T-cell (primary cell): Measurements from ENCODE around the gene LRRC71. TPM values are rescaled to one million over a fixed set of nuclear protein-coding genes. Genes with fewer than 3 reads are reported as not detected.

Source experiments
- ATAC-seq, 4 experiments: fragments of 200-7000 bp in 3 of 4; fragments of 150-1000 bp in 1 of 4; cut with Tn5 transposase; replicated peaks in 1 of 4; 1 replicate in 3 of 4; 2 replicates in 1 of 4; pipeline ENCODE4 v1.10.0; 2021; ENCODE audit warnings: moderate library complexity in 3 of 4, mild to moderate bottlenecking in 2 of 4, moderate number of reproducible peaks in 1 of 4
- CTCF ChIA-PET, 2 donors: fragments of 300-600 bp; sonication (Branson Sonifier 250); formaldehyde crosslinking; loops; one replicate each; lab custom pipeline; 2022; ENCODE audit warnings: antibody characterized with exemption in 2 of 2; lab: Charles Lee
- POLR2A ChIA-PET, 2 donors: fragments of 300-600 bp; sonication (Branson Sonifier 250); formaldehyde crosslinking; loops; one replicate each; lab custom pipeline; 2022; ENCODE audit warnings: antibody characterized with exemption in 2 of 2; lab: Charles Lee
- DNase-seq, 35 experiments: peaks; one replicate each; pipeline versions ENCODE4 v3.0.0 to v3.0.0-alpha.2; 2013 to 2023
- H3K27ac ChIP-seq: one replicate; pipeline ENCODE4 v1.5.1; 2013; ENCODE audit warnings: low read length
- H3K27me3 ChIP-seq, 2 experiments: replicated peaks in 1 of 2; 1 replicate in 1 of 2; 2 replicates in 1 of 2; pipeline versions ENCODE4 v1.6.1 to v1.7.0; 2013; ENCODE audit warnings: low read length in 1 of 2, mixed read lengths in 1 of 2; ENCODE audit not compliant: control insufficient read depth in 2 of 2, insufficient read depth in 2 of 2; ENCODE audit errors: extremely low read depth in 1 of 2
- H3K36me3 ChIP-seq, 2 donors: 1 replicate in 1 of 2; 2 replicates in 1 of 2; pipeline versions ENCODE4 v1.6.1 to v1.7.0; 2013; ENCODE audit warnings: low read length in 1 of 2; ENCODE audit not compliant: control insufficient read depth in 2 of 2, insufficient read depth in 1 of 2; ENCODE audit errors: extremely low read depth in 1 of 2
- H3K4me1 ChIP-seq, 2 experiments: 1 replicate in 1 of 2; 2 replicates in 1 of 2; pipeline versions ENCODE4 v1.6.1 to v1.7.0; 2013; ENCODE audit warnings: low read length in 2 of 2, mixed read lengths in 1 of 2; ENCODE audit not compliant: insufficient read depth in 2 of 2, control insufficient read depth in 1 of 2; ENCODE audit errors: extremely low read depth in 1 of 2
- H3K4me3 ChIP-seq, 2 donors: 1 replicate in 1 of 2; 2 replicates in 1 of 2; pipeline versions ENCODE4 v1.5.1 to v1.7.0; 2013; ENCODE audit warnings: mild to moderate bottlenecking in 2 of 2, low read length in 1 of 2, moderate library complexity in 1 of 2; ENCODE audit not compliant: control insufficient read depth in 1 of 2; ENCODE audit errors: extremely low read depth in 1 of 2
- H3K9me3 ChIP-seq: 2 replicates; pipeline ENCODE4 v1.7.0; 2013
- H3K27ac Mint-ChIP-seq, 2 donors: one replicate each; pipeline ENCODE4 v1.8.0; 2020 to 2021; ENCODE audit warnings: mild to moderate bottlenecking in 2 of 2, mixed read lengths in 2 of 2
- H3K27me3 Mint-ChIP-seq, 2 donors: one replicate each; pipeline ENCODE4 v1.8.0; 2021 to 2022; ENCODE audit warnings: mixed read lengths in 2 of 2
- H3K36me3 Mint-ChIP-seq: one replicate; pipeline ENCODE4 v1.8.0; 2021; ENCODE audit warnings: mixed read lengths
- H3K4me1 Mint-ChIP-seq, 3 donors: one replicate each; pipeline ENCODE4 v1.8.0; 2020 to 2022; ENCODE audit warnings: mixed read lengths in 3 of 3, mild to moderate bottlenecking in 1 of 3
- H3K4me3 Mint-ChIP-seq, 3 donors: one replicate each; pipeline ENCODE4 v1.8.0; 2020 to 2022; ENCODE audit warnings: mild to moderate bottlenecking in 3 of 3, mixed read lengths in 3 of 3, moderate library complexity in 3 of 3
- H3K9me3 Mint-ChIP-seq, 3 donors: one replicate each; pipeline ENCODE4 v1.8.0; 2020 to 2022; ENCODE audit warnings: mixed read lengths in 3 of 3
- WGBS: methylation state at CpG from one replicate; pipeline ENCODE4 v1.1.5; 2013; ENCODE audit warnings: missing lambda C conversion rate; ENCODE audit not compliant: insufficient coverage; 5-methylcytosine and 5-hydroxymethylcytosine counted together
- total RNA-seq, 35 experiments: library from RNA in 6 of 35; stranded (reverse) in 6 of 35; fragments of 120-200 nt in 1 of 35; gene quantifications; one replicate each; pipeline versions ENCODE4 v1.2.1 to v1.2.4 and lab custom pipeline; 2013 to 2026

Gene LRRC71
- total RNA-seq, 5 donors from 2014 or later (not counting 1 experiment from before 2014, with no cell fraction given): not detected

GRCh38 chr1:156928043-156928602 lies 7.7 kb downstream of the LRRC71 start:
- ATAC-seq (peak in 1 of 4 experiments; percentile 30), DNase-seq (no peak)
- H3K36me3 ChIP-seq: no peaks in the 10 kb centered on the region
- no peaks in the 10 kb centered on the region for H3K36me3 Mint-ChIP-seq
- H3K27ac ChIP-seq: no peak overlapping the region
- ChIA-PET CTCF (interaction anchor here (0.6 to 1.3 kb wide), 6 partner anchors 10 to 243 kb away, joined by 3 to 6 read pairs (median 3); partner anchors contain the start of gene PEAR1 (in 1 of the 2)), POLR2A (no interaction called here)
- peak overlapping the region in 1 of 2 donors; percentile 39 for H3K27ac Mint-ChIP-seq
- no peak overlapping the region for H3K4me3 ChIP-seq
- no peaks in the 10 kb centered on the region for H3K9me3 ChIP-seq
- H3K4me3 Mint-ChIP-seq: peak overlapping the region; percentile 24 to 67 (median 36)
- peaks cover 0 to 24% of the 10 kb centered on the region in 2 experiments for H3K4me1 ChIP-seq
- H3K27me3 Mint-ChIP-seq: peaks cover 57 to 87% of the 10 kb centered on the region in 2 donors
- no CpG with 5 or more reads among the region's 4 CpGs for WGBS
- H3K4me1 Mint-ChIP-seq: peaks cover 16 to 39% (median 26%) of the 10 kb centered on the region in 3 donors
- no peaks in the 10 kb centered on the region for H3K9me3 Mint-ChIP-seq
- peaks cover 7 to 87% of the 10 kb centered on the region in 2 experiments for H3K27me3 ChIP-seq

DNA sequence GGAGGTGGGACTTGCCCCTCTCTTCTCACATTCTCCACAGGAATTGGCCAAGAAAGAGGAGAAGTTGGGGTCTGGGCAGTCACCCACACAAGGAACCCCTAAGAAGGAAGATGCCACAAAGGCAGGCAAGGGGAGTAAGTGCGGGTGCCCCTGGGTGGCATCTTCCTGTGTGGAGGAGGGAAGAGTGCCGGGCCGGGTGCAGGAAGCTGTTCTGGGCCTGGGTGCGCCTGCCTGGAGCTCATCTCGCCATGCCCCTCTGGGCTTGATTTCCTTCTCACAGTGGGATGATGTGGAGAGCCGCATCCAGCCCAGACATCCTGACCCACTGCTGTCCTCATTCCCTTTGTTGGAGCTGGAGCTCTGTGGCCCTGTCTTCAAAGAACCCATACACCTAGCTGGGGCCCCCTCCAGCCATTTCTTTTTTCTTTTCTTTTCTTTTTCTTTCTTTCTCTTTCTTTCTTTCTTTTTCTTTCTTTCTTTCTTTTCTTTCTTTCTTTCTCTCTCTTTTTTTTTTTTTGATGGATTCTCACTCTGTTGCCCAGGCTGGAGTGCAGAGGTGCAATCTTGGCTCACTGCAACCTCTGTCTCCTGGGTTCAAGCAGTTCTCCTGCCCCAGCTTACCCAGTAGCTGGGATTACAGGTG lies 9.3 kb downstream of the LRRC71 start:
- Mint-ChIP-seq H3K9me3 (no peaks in the 10 kb centered on the region), H3K4me1 (peaks cover 11 to 33% (median 20%) of the 10 kb centered on the region in 3 donors), H3K36me3 (no peaks in the 10 kb centered on the region), H3K4me3 (no peak overlapping the region), H3K27ac (no peak overlapping the region), H3K27me3 (peaks cover 52 to 77% of the 10 kb centered on the region in 2 donors)
- ChIA-PET POLR2A (no interaction called here), CTCF (interaction anchor here in 1 of 2 donors (0.6 kb wide), 1 partner anchor 213 kb away, joined by 6 read pairs; no protein-coding TSS in a partner anchor)
- H3K9me3 ChIP-seq: no peaks in the 10 kb centered on the region
- ATAC-seq (no peak), DNase-seq (no peak)
- no peaks in the 10 kb centered on the region for H3K36me3 ChIP-seq
- peaks cover 7 to 73% of the 10 kb centered on the region in 2 experiments for H3K27me3 ChIP-seq
- WGBS: 47% methylated on average over 3 of the region's 6 CpGs
- H3K27ac ChIP-seq: no peak overlapping the region
- no peak overlapping the region for H3K4me3 ChIP-seq
- peaks cover 0 to 12% of the 10 kb centered on the region in 2 experiments for H3K4me1 ChIP-seq

- Mint-ChIP-seq H3K27me3 (peaks cover 47 to 69% of the 10 kb centered on the region in 2 donors), H3K36me3 (no peaks in the 10 kb centered on the region), H3K27ac (no peak overlapping the region), H3K9me3 (no peaks in the 10 kb centered on the region), H3K4me1 (peaks cover 11 to 29% (median 20%) of the 10 kb centered on the region in 3 donors), H3K4me3 (no peak overlapping the region)
- DNase-seq: no peak
- Histone ChIP-seq H3K27ac (no peak overlapping the region), H3K4me3 (no peak overlapping the region), H3K27me3 (peaks cover 5 to 66% of the 10 kb centered on the region in 2 experiments), H3K4me1 (peaks cover 0 to 12% of the 10 kb centered on the region in 2 experiments), H3K36me3 (no peaks in the 10 kb centered on the region), H3K9me3 (no peaks in the 10 kb centered on the region)
- CTCF ChIA-PET: no interaction called here
- ATAC-seq: no peak
- 67% methylated on average over 1 of the region's 4 CpGs for WGBS
- POLR2A ChIA-PET: no interaction called here
Observed at GRCh38 chr1:156930483-156930882, 10.1 kb downstream of the LRRC71 start.

GRCh38 chr1:156931211-156931952 lies 10.9 kb downstream of the LRRC71 start:
- H3K9me3 ChIP-seq: no peaks in the 10 kb centered on the region
- POLR2A ChIA-PET: no interaction called here
- H3K27me3 ChIP-seq: peaks cover 4 to 59% of the 10 kb centered on the region in 2 experiments
- Mint-ChIP-seq H3K4me3 (no peak overlapping the region), H3K4me1 (peaks cover 11 to 23% (median 17%) of the 10 kb centered on the region in 3 donors), H3K27ac (no peak overlapping the region), H3K36me3 (no peaks in the 10 kb centered on the region), H3K9me3 (no peaks in the 10 kb centered on the region), H3K27me3 (peaks cover 39 to 60% of the 10 kb centered on the region in 2 donors)
- H3K4me1 ChIP-seq: peaks cover 0 to 12% of the 10 kb centered on the region in 2 experiments
- CTCF ChIA-PET: no interaction called here
- no peak for ATAC-seq
- WGBS: 64% methylated on average over 5 of the region's 11 CpGs
- H3K27ac ChIP-seq: no peak overlapping the region
- no peaks in the 10 kb centered on the region for H3K36me3 ChIP-seq
- H3K4me3 ChIP-seq: no peak overlapping the region
- no peak for DNase-seq

- 60% methylated on average over 7 of the region's 8 CpGs for WGBS
- H3K4me1 ChIP-seq: peaks cover 0 to 10% of the 10 kb centered on the region in 2 experiments
- Mint-ChIP-seq H3K27me3 (peaks cover 37 to 54% of the 10 kb centered on the region in 2 donors), H3K36me3 (peaks cover 3% of the 10 kb centered on the region), H3K9me3 (no peaks in the 10 kb centered on the region), H3K4me1 (peaks cover 9 to 23% (median 15%) of the 10 kb centered on the region in 3 donors), H3K4me3 (no peak overlapping the region), H3K27ac (no peak overlapping the region)
- no peaks in the 10 kb centered on the region for H3K36me3 ChIP-seq
- no peak overlapping the region for H3K4me3 ChIP-seq
- ATAC-seq (no peak), DNase-seq (no peak)
- H3K9me3 ChIP-seq: no peaks in the 10 kb centered on the region
- peaks cover 0 to 52% of the 10 kb centered on the region in 2 experiments for H3K27me3 ChIP-seq
- no peak overlapping the region for H3K27ac ChIP-seq
- CTCF ChIA-PET: no interaction called here
- POLR2A ChIA-PET: no interaction called here
Observed at GRCh38 chr1:156931974-156932710, 11.7 kb downstream of the LRRC71 start.

DNA sequence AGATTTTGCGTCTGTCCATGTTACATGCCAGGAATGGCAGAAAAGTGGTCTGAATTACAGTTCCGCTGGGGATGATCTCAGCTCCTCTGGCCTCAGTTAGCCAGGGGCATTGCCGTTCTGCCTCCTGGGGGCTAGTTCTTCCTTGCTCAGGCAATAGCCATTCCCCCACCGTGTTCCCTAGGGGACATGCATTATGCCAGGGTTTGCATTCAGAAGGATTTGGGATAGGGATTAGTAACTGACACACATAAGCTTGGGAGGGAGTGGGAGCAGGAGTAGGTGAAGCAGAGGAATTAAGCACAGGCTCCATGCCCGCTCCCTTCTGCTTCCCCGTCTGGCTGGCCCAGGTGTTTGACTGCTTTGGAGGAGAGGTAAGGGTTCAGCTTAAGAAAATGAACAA lies 12.7 kb downstream of the LRRC71 start:
- Histone ChIP-seq H3K27me3 (peaks cover 0 to 42% of the 10 kb centered on the region in 2 experiments), H3K27ac (no peak overlapping the region), H3K9me3 (no peaks in the 10 kb centered on the region), H3K4me3 (no peak overlapping the region), H3K36me3 (peaks cover 0 to 5% of the 10 kb centered on the region in 2 donors), H3K4me1 (no peaks in the 10 kb centered on the region)
- H3K36me3 Mint-ChIP-seq: peaks cover 5% of the 10 kb centered on the region
- no peak for ATAC-seq
- peaks cover 30 to 46% of the 10 kb centered on the region in 2 donors for H3K27me3 Mint-ChIP-seq
- H3K4me3 Mint-ChIP-seq: no peak overlapping the region
- no peak for DNase-seq
- H3K4me1 Mint-ChIP-seq: peaks cover 2 to 16% (median 7%) of the 10 kb centered on the region in 3 donors
- H3K9me3 Mint-ChIP-seq: no peaks in the 10 kb centered on the region
- 85% methylated on average over 3 of the region's 6 CpGs for WGBS
- CTCF ChIA-PET: no interaction called here
- no peak overlapping the region for H3K27ac Mint-ChIP-seq
- POLR2A ChIA-PET: no interaction called here
